Stimulated activated CD4-positive, alpha-beta T cell treated with anti-CD3 and anti-CD28 coated beads, Interleukin-1b, Interleukin-23, amount 100 ng/mL, for 1 hour (primary cell): ENCODE measurements around the gene APH1B.
"Not testable (repeated sequence)": the region's sequence is repeated elsewhere in the genome, so short reads cannot be mapped to it uniquely, and the experiment has no call there.

Experiments used
- DNase-seq, 2 donors: peaks; one replicate each; pipeline ENCODE4 v3.0.0-alpha.2; 2020; ENCODE audit warnings: low read depth in 2 of 2

APH1B gene

DNA sequence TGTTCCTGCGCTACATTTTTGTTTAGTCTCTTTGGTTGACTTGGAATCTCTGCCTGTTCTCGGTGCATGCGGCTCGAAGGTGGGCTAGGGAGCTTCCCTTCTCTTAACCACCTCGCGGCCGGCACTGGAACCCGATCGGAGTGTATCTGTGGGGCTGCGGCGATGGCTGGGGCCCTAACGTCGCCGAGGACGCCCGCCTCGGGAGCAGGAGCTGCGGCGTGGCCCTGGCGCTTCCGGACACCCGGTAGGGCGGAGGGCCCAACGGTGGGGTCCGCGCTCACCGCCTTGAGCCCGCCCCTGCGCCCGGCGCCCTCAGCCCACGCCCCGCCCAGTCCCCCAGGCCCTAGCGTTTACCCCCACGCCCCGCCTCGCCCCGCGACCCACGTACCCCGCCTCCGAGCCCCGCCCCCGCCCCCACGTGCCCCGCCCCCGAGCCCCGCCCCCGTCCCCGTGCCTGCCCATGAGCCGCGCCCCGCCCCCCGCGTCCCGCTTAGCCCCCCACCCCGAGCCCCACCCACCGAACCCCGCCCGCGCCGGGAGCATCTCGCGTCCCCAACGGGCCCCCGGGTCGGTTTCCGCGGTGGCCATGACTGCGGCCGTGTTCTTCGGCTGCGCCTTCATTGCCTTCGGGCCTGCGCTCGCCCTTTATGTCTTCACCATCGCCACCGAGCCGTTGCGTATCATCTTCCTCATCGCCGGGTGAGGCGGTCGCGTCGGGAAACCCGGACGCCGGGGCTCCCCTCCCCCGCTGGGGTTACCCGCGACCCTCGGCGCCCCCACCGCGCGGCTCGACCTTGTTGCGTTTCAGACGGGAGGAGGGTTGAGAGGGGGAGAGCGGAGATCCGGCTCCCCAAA, at the start of gene APH1B:
APH1B (plus strand) TSS at position 568 of the 855 bp plus-strand sequence; CDS start at position 587, 19 bp downstream.
- DNase-seq = peak; percentile 46 to 66

DNA sequence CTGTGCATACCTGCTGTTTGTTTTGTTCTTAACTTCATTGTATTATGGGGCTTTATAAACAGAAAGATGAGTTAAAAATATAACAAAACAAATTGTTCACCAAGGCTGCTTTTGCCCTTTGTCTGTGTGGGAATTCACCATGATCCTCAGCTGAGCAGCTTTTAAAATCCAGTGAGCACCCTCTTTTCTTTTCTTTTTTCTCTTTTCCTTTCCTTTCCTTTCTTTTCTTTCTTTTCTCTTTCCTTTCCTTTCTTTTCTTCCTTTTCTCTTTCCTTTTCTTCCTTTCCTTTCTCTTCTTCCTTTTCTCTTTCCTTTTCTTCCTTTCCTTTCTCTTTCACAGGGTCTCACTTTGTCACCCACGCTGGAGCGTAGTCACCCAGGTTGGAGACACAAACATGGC, 49.7 kb upstream of the APH1B start:
- no peak for DNase-seq

DNA sequence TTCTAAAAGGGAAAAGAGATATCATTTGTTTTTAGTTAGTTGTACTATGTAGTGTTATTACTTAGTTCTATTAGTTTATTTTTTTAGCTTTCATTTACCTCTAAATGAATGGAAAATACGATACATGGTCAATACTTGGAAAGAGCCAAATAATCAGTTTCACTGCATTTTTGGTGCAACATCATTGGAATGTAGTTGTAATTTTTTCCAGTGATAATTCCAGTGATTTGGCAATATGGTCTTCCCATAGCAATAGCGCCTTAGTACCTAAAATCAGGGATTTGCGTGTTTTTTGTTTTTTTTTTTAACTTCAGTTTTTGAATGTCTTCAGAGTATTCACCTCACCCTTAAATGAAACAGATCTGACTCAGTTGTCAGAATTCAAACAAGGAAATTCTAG, 46.2 kb upstream of the APH1B start:
- DNase-seq = no peak

DNA sequence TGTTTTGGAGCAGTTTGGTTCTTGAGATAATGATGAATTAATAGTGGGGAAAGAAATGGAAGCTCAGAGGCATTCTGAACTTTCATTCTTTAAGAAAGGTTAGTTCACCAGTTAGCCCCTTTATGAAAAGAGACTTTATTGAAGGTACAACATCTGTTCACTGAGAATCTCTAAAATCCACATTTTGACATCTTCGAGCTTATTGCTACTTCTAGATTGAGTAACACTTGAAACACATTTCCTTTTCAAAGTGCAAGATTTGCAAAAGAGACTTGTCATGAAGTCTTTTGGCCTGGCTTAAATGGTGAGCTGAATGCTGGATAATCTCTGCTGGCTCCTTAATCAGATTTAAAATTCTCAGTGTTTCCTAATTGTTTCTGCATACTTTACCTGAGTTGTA, 45.7 kb upstream of the APH1B start:
- DNase-seq = no peak

DNA sequence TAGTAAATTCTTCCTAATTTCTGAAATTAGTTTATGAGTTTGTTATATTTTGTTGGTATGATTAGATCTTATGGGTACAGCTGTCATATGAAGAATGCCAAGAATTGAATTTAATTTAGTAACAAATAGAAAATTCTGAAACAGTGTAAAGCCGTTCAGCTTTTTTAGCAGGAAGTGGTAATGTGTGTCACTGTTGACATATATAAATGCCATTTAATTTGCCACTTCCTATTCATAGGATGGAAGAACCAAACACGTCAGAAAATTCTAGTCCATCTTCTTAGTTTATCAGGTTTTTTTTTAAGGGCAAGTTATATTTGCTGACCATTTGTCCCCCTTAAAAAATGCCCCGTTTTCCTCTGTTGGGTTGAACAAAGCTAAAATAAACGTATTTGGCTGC, 45.0 kb upstream of the APH1B start:
- DNase-seq = no peak

DNA sequence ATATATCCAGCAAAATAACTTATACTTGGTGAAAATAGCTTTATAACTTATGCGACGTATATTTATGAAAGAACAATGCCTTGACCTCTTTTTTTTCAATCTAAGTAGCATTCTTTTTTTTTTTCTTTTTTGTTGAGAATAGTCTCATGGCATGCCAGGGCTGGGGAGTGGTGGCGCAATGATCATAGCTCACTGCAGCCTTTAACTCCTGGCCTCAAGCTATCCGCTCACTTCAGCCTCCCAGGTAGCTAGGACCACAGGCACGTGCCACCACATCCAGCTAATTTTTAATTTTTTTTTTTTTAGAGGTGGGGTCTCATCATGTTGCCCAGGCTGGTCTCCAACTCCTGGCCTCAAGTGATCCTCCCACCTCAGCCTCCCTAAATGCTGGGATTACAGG, 44.5 kb upstream of the APH1B start:
- no peak for DNase-seq

DNA sequence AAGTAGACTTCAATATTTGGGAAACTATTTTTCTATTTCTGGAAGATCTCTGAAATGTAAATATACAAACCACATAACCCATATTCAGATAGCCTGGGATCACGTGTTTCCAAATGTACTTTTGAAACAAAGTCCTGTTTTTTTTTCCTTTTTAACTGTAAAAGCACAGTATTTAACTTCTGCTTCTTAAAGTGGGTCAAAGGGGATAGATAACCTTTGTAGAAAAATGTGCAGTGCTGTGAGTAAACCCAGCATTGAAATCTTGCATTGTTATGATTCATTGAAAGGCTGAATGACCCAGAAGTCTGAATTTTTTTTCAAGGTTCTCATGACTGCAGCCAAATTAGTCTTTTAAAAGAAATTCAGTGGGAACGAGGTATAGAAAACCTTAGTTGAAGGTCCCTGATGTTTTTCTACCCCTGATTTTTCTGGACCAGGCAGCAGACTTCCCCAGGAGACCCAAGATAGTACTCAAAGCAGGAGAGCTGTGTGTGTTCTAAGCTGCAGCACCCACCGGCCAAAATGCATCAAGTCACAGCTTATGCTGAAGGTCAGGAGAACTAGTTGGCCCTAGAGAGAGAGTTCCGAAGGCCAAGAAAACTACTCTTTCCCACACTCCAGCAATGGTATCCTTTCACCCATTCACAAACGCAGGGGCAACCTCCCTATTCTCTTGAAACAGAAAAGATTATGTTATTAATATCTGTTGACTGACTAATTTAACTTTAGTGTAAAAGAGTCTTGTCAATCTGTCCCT, 43.6 kb upstream of the APH1B start:
- no peak for DNase-seq

DNA sequence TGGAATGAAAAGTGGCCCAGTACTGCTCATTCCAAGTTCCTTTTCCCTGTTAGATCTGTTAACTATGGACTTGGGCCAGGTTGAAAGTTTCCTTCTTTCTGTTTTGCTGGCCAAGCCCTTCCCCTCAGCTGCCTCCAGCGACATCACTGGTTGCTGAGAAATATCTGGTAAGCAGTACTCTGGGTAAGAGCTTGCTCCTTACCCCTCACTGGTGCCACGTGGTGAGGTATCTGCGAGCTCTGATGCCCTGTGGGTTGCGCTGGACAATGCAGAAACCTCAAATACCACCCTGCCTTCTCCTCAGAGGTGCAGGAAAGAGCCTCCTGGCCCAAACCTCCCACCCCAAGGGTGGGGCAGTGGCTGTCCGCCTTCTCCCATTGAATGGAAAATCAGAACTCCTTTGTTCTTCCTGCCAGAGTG, 42.9 kb upstream of the APH1B start:
- DNase-seq = no peak

DNA sequence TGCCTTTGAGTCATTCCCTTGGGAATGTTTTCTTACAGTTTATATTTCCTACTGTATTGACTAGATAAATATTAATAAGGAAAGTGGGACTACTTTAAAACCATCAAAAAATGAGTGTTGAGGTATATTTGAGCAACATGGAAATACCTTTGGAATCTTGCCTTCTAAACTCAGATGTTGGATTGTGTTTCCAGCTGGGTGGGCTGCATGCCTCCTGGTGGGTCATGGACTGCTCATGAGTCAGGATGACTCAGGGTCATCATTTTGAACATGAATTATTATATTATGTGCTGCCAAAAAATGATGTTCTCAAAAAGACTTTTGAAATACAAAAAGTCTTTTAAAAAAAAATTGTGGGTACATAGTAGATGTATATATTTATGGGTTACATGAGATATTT, 41.1 kb upstream of the APH1B start:
- no peak for DNase-seq

DNA sequence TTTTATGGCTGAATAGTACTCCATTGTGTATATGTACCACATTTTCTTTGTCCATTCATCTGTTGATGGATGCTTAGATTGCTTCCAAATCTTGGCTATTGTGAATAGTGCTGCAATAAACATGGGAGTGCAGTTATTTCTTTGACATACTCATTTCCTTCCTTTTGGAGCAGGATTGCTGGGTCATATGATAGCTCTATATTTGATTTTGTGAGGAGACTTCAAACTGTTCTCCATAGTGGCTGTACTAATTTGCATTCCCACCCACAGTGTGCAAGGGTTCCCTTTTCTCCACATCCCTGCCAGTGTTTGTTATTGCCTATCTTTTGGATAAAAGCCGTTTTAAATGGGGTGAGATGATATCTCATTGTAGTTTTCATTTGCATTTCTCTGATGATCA, 40.3 kb upstream of the APH1B start:
- not testable (repeated sequence) for DNase-seq

DNA sequence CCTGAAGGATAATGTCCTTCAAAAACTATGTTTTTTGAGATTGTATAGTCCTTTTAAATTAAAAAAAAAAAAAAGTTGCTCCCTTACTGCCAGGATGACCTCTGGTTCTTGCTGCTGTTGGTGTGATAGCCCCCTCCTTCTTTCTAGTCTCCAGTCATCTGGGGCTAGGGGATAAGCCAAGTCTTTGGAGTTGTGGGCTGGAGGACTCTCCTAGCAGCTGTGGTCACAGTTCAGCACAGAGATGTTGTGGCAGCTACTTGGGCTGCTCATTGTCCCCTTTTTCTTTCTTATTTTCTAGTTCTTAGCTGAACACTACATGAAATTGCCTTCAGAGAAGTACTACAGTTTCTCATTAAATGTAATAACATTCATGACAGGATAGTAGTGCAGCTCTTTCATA, 39.2 kb upstream of the APH1B start:
- no peak for DNase-seq

DNA sequence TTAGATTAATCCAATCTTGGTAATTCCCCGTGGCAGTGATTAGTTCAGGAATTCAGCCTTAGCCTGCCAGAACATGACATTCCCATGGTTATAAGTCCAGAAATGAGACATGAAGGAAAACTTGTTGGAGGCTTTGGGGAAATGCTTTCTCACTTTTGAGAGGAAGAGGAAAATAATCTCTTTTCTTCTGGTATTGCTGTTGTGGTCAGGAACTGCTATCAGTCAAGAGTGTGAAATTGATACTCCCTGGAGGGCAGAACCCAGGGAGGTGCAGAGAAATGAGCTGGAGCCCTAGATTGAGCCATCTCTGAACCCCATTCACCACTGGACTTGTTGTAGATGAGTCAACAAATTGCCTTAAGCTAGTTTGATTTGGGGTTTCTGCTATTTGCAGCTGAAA, 38.6 kb upstream of the APH1B start:
- no peak for DNase-seq

DNA sequence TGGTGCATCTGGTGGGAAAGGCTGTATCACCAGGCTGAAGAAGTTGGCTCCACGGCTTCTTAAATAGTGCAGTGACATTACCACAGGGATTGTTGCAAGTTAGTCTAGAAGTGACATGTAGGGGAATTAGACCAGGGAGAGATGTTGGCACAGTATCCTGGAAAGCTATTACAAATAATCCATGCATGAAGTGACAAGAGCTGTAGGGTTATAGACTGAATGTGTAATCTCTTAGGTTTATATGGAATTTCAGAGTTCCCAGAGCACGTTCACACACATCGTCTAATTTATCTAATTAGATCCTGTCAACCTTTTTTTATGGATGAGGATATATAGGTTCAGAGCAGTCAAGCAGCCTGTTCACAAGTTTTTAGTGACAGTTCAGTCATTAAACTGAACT, 37.3 kb upstream of the APH1B start:
- DNase-seq = no peak

DNA sequence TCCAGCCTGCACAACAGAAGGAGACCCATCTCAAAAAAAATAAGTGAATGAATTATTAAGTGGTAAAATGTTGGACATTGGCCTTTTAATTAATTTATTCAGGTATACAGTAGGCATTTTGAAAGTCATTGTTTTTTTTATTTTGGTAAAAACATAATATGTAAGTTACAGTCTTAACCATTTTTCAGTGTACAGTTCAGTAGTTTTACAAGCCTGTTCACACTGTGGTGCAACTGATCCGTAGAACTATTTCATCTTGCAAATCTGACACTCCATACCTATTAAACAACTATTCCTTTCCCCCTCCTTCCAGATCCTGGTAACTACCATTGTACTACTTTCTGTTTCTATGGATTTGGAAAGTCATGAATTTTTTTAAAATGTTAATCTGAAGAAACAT, 36.1 kb upstream of the APH1B start:
- no peak for DNase-seq

DNA sequence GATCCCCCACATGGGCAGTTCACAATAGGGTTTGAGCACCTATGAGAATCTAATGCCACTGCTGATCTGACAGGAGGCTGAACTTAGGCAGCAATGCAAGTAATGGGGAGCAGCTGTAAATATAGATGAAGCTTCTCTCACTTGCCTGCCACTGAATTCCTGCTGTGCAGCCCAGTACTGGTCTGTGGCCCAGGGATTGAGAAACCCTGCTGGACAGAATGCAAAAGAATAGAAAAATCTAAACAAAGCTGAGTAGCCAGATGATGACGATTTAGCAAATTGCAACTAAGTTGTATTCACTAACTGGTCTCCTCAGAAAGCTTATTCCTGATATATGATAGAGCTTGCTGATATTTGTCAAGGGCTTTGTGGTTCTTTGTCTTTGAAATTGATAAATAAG, 34.3 kb upstream of the APH1B start:
- DNase-seq = no peak

DNA sequence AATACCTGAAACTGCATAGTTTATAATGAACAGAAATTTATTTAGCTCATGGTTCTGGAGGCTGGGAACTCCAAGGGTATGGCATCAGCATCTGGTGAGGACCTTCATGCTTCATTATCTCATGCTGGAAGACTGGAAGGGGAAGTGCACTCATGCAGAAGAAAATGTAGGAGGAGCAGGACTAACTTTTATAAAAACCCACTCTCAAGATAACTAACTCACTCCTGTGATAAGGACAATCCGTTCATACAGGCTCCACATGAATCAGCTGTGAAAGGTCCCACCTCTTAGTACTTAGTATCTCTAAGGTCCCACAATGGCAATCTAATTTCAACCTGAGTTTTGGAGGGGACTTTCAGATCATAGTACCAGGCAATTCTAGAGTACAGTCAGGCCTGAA, 33.6 kb upstream of the APH1B start:
- no peak for DNase-seq

DNA sequence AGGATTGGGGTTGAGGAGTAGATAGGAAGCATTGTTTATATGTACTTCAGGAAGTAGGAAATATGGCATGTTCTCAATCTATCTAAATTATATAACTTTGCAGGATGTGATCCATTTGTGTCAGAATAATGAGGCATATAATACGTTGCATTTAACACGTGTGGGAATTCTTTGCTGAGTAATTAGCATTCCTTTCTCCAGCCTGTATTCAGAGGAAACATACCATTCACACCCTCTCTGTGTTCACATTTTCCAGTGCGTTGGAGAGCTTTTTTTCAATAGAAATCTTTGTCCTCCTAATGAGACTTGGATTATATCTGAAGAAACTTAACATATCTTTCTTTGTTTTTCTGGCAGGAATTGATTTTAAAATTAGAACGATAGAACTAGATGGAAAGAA, 33.0 kb upstream of the APH1B start:
- DNase-seq = no peak

DNA sequence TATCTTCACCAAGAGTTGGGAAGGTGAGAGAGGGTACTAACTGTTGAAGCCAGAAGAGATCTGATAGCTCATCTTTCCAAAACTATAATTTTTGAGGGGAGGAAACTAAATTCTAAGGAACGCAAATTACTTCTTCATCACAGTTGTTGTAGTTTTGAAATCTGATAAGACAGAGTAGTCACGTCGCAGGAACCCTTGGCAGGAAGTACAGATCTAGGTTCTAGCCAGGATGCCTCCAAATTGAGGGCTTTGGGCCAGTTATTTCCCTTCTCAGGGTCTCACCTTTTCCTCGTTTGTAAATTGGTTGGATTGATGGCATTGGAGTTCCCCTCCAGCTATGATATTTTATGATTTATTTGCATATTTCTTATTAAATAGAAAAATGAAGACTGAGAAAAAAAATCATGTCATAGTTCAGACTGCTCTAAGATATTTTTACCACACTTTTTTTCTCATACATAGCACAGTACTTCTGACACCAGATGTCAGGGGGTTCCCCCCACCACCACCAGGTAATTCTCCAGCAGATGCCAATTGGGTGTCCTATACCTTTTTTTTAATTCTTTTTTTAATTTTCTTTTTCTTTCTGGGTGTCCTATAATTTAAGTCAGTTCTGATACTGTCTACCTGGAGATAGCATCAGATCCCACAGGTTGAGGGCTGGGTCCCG, 32.3 kb upstream of the APH1B start:
- DNase-seq = no peak

DNA sequence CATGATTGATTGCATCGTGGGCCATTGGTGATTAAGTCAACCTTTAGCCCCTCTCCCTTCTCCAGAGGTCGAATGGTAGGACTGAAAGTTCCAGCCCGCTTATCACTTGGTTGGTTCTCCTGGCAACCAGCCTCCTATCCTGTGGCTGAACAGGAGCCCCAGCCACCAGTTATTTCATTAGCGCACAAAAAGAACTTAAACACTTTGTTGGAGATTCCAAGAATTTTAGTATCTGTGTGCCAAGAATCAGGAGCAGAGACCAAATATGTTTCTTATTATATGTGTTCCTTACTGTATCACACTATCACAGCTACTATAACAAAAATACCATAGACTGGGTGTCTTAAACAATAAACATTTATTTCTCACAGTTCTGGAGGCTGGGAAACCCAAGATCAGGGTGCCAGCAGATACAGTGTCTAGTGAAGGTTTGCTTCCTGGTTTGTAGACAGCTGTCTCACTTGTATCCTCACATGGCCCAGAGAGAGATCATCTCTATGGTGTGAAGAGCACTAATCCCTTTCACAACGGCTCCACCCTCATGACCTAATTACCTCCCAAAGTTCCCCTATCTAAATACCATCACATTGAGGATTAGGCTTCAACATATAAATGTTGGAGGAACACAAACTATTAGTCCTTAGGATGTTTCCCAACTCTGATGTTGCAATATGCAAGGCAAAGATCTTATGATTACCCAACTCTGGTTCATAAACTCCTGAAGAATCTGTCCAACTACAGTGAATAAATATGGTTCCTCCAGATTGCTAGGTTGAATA, 30.5 kb upstream of the APH1B start:
- no peak for DNase-seq

DNA sequence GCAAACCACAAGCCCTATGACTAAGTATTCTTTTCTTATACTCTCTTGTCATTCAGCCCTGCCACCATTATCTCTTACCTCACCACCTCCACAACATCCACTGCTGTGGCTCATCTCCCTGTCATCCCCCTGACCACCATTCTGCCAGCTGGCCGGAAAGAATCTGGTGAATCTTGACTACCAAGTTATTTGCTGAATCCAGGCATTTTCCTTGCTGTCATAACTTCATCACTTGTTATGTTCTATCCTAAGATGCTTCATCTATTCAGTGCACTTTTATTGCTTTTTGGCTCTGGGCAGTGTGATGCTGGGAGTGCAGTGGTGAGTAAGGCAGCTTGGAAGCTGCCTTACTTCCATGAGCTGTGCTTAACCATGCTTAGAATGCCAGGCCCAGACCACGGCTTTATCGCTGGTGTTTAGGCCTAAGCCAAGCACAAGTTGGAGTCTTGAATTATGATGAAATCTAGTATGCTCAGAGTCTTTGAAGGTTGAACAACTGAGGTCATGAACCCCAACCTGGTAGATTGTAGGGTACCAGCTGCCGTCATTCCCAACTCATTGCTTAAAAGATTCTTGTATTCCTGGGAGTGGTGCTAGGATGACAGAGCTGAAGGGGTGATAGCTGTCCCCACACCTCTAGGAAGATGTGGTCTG, 27.0 kb upstream of the APH1B start:
- DNase-seq = no peak

DNA sequence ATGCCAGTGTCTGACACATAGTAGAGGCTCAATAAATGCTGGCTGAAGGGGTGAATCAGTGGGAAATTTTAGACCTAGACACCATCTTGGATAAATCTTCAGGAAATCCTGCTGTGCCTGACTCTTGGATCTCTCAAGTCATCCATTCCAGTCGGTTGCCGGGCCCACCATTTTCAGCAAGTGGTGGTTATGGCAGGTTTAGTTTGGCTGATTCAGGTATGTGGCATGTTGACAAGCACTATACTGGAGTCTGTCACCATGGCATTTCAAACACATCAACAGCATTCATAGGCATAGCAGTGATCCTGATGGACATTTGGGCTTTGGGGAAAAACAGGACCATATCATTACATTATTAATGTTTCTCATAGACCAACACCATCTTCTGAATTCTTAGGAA, 25.7 kb upstream of the APH1B start:
- DNase-seq = no peak
